IMR-90 (cell line): ENCODE results near the gene RAB36. TPM values are rescaled to one million over a fixed set of nuclear protein-coding genes. Genes with fewer than 3 reads are reported as not detected.

ENCODE experiments used
- ATAC-seq: fragments of 200-7000 bp; cut with Tn5 transposase; 2 replicates; pipeline ENCODE4 v1.9.1; 2020; ENCODE audit warnings: low read depth, mild to moderate bottlenecking, moderate library complexity
- BruUV-seq: library from RNA; stranded (reverse); fragments of 400-500 nt; replicated peaks from 2 replicates; lab custom pipeline; 2021; lab: Mats Ljungman, UMichigan
- CTCF ChIA-PET: fragments of 300-600 bp; formaldehyde crosslinking; extraction: SDS; loops from one replicate; lab custom pipeline; 2021; ENCODE audit warnings: antibody characterized with exemption; lab: Yijun Ruan, JAX
- POLR2A ChIA-PET: fragments of 300-600 bp; sonication (Branson Sonifier 250); formaldehyde crosslinking; loops from one replicate; lab custom pipeline; 2022; ENCODE audit warnings: antibody characterized with exemption; ENCODE audit not compliant: unreplicated experiment; lab: Charles Lee
- DNase-seq: peaks from one replicate; pipeline ENCODE4 v3.0.0; 2013
- H2AFZ ChIP-seq: replicated peaks from 2 replicates; pipeline ENCODE3; 2013; ENCODE audit warnings: low read length, mild to moderate bottlenecking; ENCODE audit not compliant: poor library complexity
- H2AK5ac ChIP-seq: 2 replicates; pipeline ENCODE4 v1.6.1; 2013; ENCODE audit warnings: low read depth, low read length, inconsistent platforms
- H2AK9ac ChIP-seq: replicated peaks from 2 replicates; pipeline ENCODE3; 2013; ENCODE audit warnings: mild to moderate bottlenecking, low read depth, low read length, moderate library complexity; ENCODE audit not compliant: poor library complexity
- H2BK120ac ChIP-seq: 2 replicates; pipeline ENCODE4 v1.6.1; 2013; ENCODE audit warnings: low read depth, low read length, inconsistent platforms
- H2BK15ac ChIP-seq: 3 replicates; pipeline ENCODE4 v1.6.1; 2013; ENCODE audit warnings: low read depth, low read length, inconsistent platforms
- H2BK20ac ChIP-seq: 2 replicates; pipeline ENCODE4 v1.6.1; 2013; ENCODE audit warnings: low read depth, mild to moderate bottlenecking, inconsistent platforms, low read length, moderate library complexity
- H2BK5ac ChIP-seq: 2 replicates; pipeline ENCODE4 v1.6.1; 2013; ENCODE audit warnings: mild to moderate bottlenecking, low read depth, low read length, inconsistent platforms; ENCODE audit not compliant: poor library complexity, severe bottlenecking
- H3K14ac ChIP-seq: replicated peaks from 2 replicates; pipeline ENCODE4 v1.6.1; 2013; ENCODE audit warnings: low read depth, low read length, inconsistent platforms
- H3K18ac ChIP-seq: 2 replicates; pipeline ENCODE4 v1.6.1; 2013; ENCODE audit warnings: low read depth, low read length, control low read depth
- H3K23ac ChIP-seq: 2 replicates; pipeline ENCODE4 v1.6.1; 2013; ENCODE audit warnings: low read depth, low read length, inconsistent platforms
- H3K27ac ChIP-seq: 2 replicates; pipeline ENCODE4 v1.5.1; 2013; ENCODE audit warnings: mild to moderate bottlenecking, control low read depth, low read length; ENCODE audit not compliant: insufficient read depth
- H3K27me3 ChIP-seq: 2 replicates; pipeline ENCODE4 v1.6.1; 2013; ENCODE audit warnings: low read length; ENCODE audit not compliant: control insufficient read depth, insufficient read depth
- H3K36me3 ChIP-seq: 2 replicates; pipeline ENCODE4 v1.6.1; 2013; ENCODE audit warnings: low read length, mixed read lengths; ENCODE audit not compliant: control insufficient read depth, insufficient read depth
- H3K4ac ChIP-seq: 2 replicates; pipeline ENCODE4 v1.6.1; 2013; ENCODE audit warnings: low read depth, low read length, inconsistent platforms
- H3K4me1 ChIP-seq: 2 replicates; pipeline ENCODE4 v1.6.1; 2013; ENCODE audit warnings: low read length, mixed read lengths; ENCODE audit not compliant: control insufficient read depth, insufficient read depth
- H3K4me2 ChIP-seq: 2 replicates; pipeline ENCODE4 v1.6.1; 2013; ENCODE audit warnings: low read depth, mild to moderate bottlenecking, control low read depth, low read length, moderate library complexity
- H3K4me3 ChIP-seq: 2 replicates; pipeline ENCODE4 v1.5.1; 2013; ENCODE audit warnings: low read depth, mild to moderate bottlenecking, control low read depth, low read length, moderate library complexity; ENCODE audit not compliant: insufficient read depth
- H3K56ac ChIP-seq: 2 replicates; pipeline ENCODE4 v1.6.1; 2013; ENCODE audit warnings: low read length, inconsistent platforms; ENCODE audit not compliant: insufficient read depth; ENCODE audit errors: extremely low read depth
- H3K79me1 ChIP-seq, 2 experiments: 2 replicates each; pipeline ENCODE4 v1.6.1; 2013; ENCODE audit warnings: low read length in 2 of 2, inconsistent platforms in 1 of 2, low read depth in 1 of 2
- H3K9ac ChIP-seq: 2 replicates; pipeline ENCODE4 v1.6.1; 2013; ENCODE audit warnings: low read depth, low read length, control low read depth
- H3K9me1 ChIP-seq: 2 replicates; pipeline ENCODE4 v1.6.1; 2013; ENCODE audit warnings: low read length, inconsistent platforms; ENCODE audit not compliant: insufficient read depth
- H3K9me3 ChIP-seq: 2 replicates; pipeline ENCODE4 v1.6.1; 2013; ENCODE audit warnings: low read length; ENCODE audit not compliant: control insufficient read depth, insufficient read depth
- H4K20me1 ChIP-seq: 2 replicates; pipeline ENCODE4 v1.6.1; 2013; ENCODE audit warnings: low read length, inconsistent platforms; ENCODE audit not compliant: insufficient read depth
- H4K5ac ChIP-seq: 2 replicates; pipeline ENCODE4 v1.6.1; 2013; ENCODE audit warnings: mild to moderate bottlenecking, low read depth, low read length, control low read depth
- H4K8ac ChIP-seq, 2 experiments: 2 replicates each; pipeline ENCODE4 v1.6.1; 2013; ENCODE audit warnings: low read depth in 2 of 2, low read length in 2 of 2, control low read depth in 1 of 2, inconsistent platforms in 1 of 2
- H4K91ac ChIP-seq: 2 replicates; pipeline ENCODE4 v1.6.1; 2013; ENCODE audit warnings: low read depth, low read length, inconsistent platforms; ENCODE audit not compliant: insufficient read depth
- BHLHE40 ChIP-seq: fragments of 150-350 bp; IDR thresholded peaks from 2 replicates; pipeline ENCODE4 v1.6.1; 2016; ENCODE audit warnings: mild to moderate bottlenecking, low read depth, low read length
- CEBPB ChIP-seq: IDR thresholded peaks from 2 replicates; pipeline ENCODE4 v1.6.1; 2012; ENCODE audit warnings: low read depth, low read length, improper control_type of control experiment
- CHD1 ChIP-seq: IDR thresholded peaks from 2 replicates; pipeline ENCODE4 v1.6.1; 2012; ENCODE audit warnings: low read depth, low read length, improper control_type of control experiment
- FOS ChIP-seq: fragments of 150-350 bp; IDR thresholded peaks from 2 replicates; pipeline ENCODE4 v1.6.1; 2016; ENCODE audit warnings: low read depth, low read length
- MAZ ChIP-seq: IDR thresholded peaks from 2 replicates; pipeline ENCODE4 v1.6.1; 2012; ENCODE audit warnings: low read depth, mild to moderate bottlenecking, low read length, improper control_type of control experiment, moderate library complexity, borderline replicate concordance
- MXI1 ChIP-seq: IDR thresholded peaks from 2 replicates; pipeline ENCODE4 v1.6.1; 2012; ENCODE audit warnings: low read depth, mild to moderate bottlenecking, low read length, moderate library complexity, borderline replicate concordance
- NFE2L2 ChIP-seq: fragments of 150-350 bp; IDR thresholded peaks from 2 replicates; pipeline ENCODE4 v1.6.1; 2016; ENCODE audit warnings: low read depth, mild to moderate bottlenecking, low read length
- POLR2A ChIP-seq: IDR thresholded peaks from 2 replicates; pipeline ENCODE4 v1.6.1; 2012; ENCODE audit warnings: mild to moderate bottlenecking, low read depth, low read length
- RAD21 ChIP-seq: IDR thresholded peaks from 2 replicates; pipeline ENCODE4 v1.6.1; 2012; ENCODE audit warnings: low read length, improper control_type of control experiment
- RFX5 ChIP-seq: IDR thresholded peaks from 2 replicates; pipeline ENCODE4 v1.8.0; 2012; ENCODE audit warnings: low read depth, mild to moderate bottlenecking, low read length, moderate library complexity
- SMC3 ChIP-seq: fragments of 150-350 bp; IDR thresholded peaks from 2 replicates; pipeline ENCODE4 v1.6.1; 2016; ENCODE audit warnings: low read depth, mild to moderate bottlenecking, antibody characterized with exemption, low read length, moderate library complexity
- WGBS, 2 experiments: methylation state at CpG; one replicate each; pipeline versions ENCODE4 v1.1.5 to v1.1.7; 2013; ENCODE audit warnings: missing lambda C conversion rate in 2 of 2; ENCODE audit not compliant: insufficient read length in 1 of 2; ENCODE audit errors: extremely low coverage in 2 of 2; 5-methylcytosine and 5-hydroxymethylcytosine counted together
- dilution Hi-C: fragments of 300-500 bp; cut with HindIII; formaldehyde crosslinking; loops from one replicate; pipeline ENCODE4 v1.14.3; 2018; ENCODE audit warnings: low sequenced_read_pairs; ENCODE audit not compliant: unreplicated experiment
- in situ Hi-C: fragments of 300-500 bp; cut with MboI; formaldehyde crosslinking; loops from 3 replicates; pipeline ENCODE4 v1.14.3; 2019; ENCODE audit warnings: low sequenced_read_pairs, inconsistent platforms, mixed read lengths
- intact Hi-C: fragments of 100-400 bp; cut with micrococcal nuclease; formaldehyde crosslinking; loops from 2 replicates; pipeline ENCODE4 v1.10.0; 2022
- polyA plus RNA-seq, 3 experiments: library from polyadenylated mRNA; depleted of rRNA; stranded (reverse); fragments of >200 nt; gene quantifications; 2 replicates each; pipeline ENCODE4 v1.2.3, GENCODE V29; 2012; ENCODE audit warnings: low replicate concordance in 1 of 3
- total RNA-seq: library from RNA; depleted of rRNA; stranded (reverse); fragments of >200 nt; gene quantifications from 2 replicates; pipeline ENCODE4 v1.2.3, GENCODE V29; 2012
- TF ChIP-seq, protein P1 (sequence below): conservative IDR thresholded peaks from 2 replicates; pipeline ENCODE4 v1.5.1; 2012; ENCODE audit warnings: mild to moderate bottlenecking, low read depth, low read length, improper control_type of control experiment
- TF ChIP-seq, protein P2 (sequence below): fragments of 150-350 bp; IDR thresholded peaks from 2 replicates; pipeline ENCODE4 v1.6.1; 2017; ENCODE audit warnings: mild to moderate bottlenecking, antibody characterized with exemption, low read length, low read depth

The RAB36 gene
- total and polyA plus RNA-seq, 2 of the 4 experiments (the other 2 are of a cell fraction), result 3.6 to 4.0 TPM

DNA sequence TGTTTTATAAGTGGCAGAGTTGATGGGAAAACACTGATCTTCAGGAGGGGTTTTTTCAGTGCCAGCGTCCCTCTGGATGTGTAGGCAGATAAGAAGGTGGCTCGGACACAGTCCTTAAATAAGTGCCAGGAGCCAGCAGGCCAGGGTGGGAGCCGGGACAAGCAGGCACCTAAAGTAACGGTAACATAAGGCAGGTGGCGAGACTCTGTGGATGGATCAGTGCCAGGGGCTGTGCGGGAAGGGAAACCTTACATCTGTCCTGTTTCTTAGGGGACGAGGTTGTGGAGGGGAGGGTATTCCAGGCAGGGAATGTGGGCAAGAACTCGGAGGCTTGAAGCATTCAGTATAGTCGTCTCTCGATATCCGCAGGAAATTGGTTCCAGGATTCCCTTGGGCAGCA, 50.9 kb downstream of the RAB36 start:
- DNase-seq (no peak), ATAC-seq (no peak)
- in situ Hi-C loops, result no loop called here
- dilution Hi-C loops, result no loop called here
- Histone ChIP-seq H3K4me2 (no peak overlapping the region), H3K56ac (no peak overlapping the region), H3K9me1 (peaks cover 20% of the 10 kb centered on the region; the same call in 1 of the 2 replicates), H2AK5ac (no peak overlapping the region), H3K4ac (no peak overlapping the region), H3K36me3 (no peaks in the 10 kb centered on the region; the same call in 1 of the 2 replicates), H3K27ac (no peak overlapping the region), H2BK5ac (no peak overlapping the region), H4K20me1 (peaks cover 52% of the 10 kb centered on the region), H4K8ac (no peak overlapping the region; a peak in 1 of 4 replicates), H3K18ac (no peak overlapping the region), H3K23ac (no peak overlapping the region), H3K9ac (no peak overlapping the region), H2BK120ac (no peak overlapping the region), H2BK20ac (no peak overlapping the region), H4K5ac (no peak overlapping the region), H4K91ac (no peak overlapping the region), H3K79me1 (peaks cover 25 to 79% of the 10 kb centered on the region in 2 experiments), H3K27me3 (no peaks in the 10 kb centered on the region), H2AFZ (no peak overlapping the region), H2BK15ac (no peak overlapping the region), H3K4me1 (peaks cover 10% of the 10 kb centered on the region), H3K4me3 (no peak overlapping the region), H2AK9ac (no peak overlapping the region), H3K14ac (no peak overlapping the region), H3K9me3 (no peaks in the 10 kb centered on the region)
- 44% methylated on average over 3 of the region's 11 CpGs; no CpG with 5 or more reads in 1 of the 2 experiments for WGBS, 2 experiments
- ChIA-PET CTCF (no interaction called here), POLR2A (no interaction called here)
- no TSS peak for BruUV-seq
- intact Hi-C loops, result no loop called here
- TF ChIP-seq SMC3, result no peak
- TF ChIP-seq NFE2L2, result no peak
- no peak for TF ChIP-seq MAZ
- no peak for TF ChIP-seq RFX5
- TF ChIP-seq CHD1, result no peak
- no peak for TF ChIP-seq POLR2A
- TF ChIP-seq MXI1, result no peak
- TF ChIP-seq, protein P1, sequence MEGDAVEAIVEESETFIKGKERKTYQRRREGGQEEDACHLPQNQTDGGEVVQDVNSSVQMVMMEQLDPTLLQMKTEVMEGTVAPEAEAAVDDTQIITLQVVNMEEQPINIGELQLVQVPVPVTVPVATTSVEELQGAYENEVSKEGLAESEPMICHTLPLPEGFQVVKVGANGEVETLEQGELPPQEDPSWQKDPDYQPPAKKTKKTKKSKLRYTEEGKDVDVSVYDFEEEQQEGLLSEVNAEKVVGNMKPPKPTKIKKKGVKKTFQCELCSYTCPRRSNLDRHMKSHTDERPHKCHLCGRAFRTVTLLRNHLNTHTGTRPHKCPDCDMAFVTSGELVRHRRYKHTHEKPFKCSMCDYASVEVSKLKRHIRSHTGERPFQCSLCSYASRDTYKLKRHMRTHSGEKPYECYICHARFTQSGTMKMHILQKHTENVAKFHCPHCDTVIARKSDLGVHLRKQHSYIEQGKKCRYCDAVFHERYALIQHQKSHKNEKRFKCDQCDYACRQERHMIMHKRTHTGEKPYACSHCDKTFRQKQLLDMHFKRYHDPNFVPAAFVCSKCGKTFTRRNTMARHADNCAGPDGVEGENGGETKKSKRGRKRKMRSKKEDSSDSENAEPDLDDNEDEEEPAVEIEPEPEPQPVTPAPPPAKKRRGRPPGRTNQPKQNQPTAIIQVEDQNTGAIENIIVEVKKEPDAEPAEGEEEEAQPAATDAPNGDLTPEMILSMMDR, result no peak
- TF ChIP-seq BHLHE40, result no peak
- no peak for TF ChIP-seq CEBPB
- TF ChIP-seq, protein P2, sequence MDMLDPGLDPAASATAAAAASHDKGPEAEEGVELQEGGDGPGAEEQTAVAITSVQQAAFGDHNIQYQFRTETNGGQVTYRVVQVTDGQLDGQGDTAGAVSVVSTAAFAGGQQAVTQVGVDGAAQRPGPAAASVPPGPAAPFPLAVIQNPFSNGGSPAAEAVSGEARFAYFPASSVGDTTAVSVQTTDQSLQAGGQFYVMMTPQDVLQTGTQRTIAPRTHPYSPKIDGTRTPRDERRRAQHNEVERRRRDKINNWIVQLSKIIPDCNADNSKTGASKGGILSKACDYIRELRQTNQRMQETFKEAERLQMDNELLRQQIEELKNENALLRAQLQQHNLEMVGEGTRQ, result no peak
- no peak for TF ChIP-seq RAD21
- TF ChIP-seq FOS, result no peak
